GM19238 (cell line): Measurements from ENCODE around the gene PARP9.

Experiments
- DNase-seq: peaks from one replicate; pipeline ENCODE4 v3.0.0; 2011; ENCODE audit warnings: low spot score; ENCODE audit not compliant: insufficient read length

The PARP9 gene

GRCh38 chr3:122488262-122488973, 75.7 kb downstream of the PARP9 start:
- DNase-seq, result no peak

DNA sequence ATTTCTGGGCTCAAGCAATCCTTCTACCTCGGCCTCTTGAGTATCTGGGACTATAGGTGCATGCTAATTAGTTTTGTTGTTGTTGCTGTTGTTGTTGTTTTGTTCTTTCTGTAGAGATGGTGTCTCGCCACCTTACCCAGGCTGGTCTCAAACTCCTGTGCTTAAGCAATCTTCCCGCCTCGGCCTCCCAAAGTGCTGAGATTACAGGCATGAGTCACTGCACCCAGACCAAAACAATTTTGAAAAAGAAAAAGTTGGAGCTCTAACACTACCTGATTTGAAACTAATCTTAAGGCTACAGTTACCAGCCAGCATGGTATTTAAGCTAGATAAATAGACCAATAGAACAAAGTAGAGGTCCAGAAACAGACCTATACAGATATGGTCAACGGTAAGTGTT, 79.1 kb downstream of the PARP9 start:
- no peak for DNase-seq

GRCh38 chr3:122481390-122481789, 82.7 kb downstream of the PARP9 start:
- no peak for DNase-seq
